HCT116 (cell line): ENCODE results near the gene MMEL1. TPM values are rescaled to one million over a fixed set of nuclear protein-coding genes. Genes with fewer than 3 reads are reported as not detected.

ENCODE experiments used
- ATAC-seq: fragments of 200-7000 bp; cut with Tn5 transposase; 2 replicates; pipeline ENCODE4 v1.9.1; 2020; ENCODE audit warnings: mild to moderate bottlenecking, moderate library complexity
- BruUV-seq: library from RNA; stranded (reverse); fragments of 400-500 nt; replicated peaks from 2 replicates; lab custom pipeline; 2021; lab: Mats Ljungman, UMichigan
- CTCF ChIA-PET: fragments of 300-600 bp; sonication (Branson Sonifier 250); formaldehyde crosslinking; loops from one replicate; lab custom pipeline; 2021; ENCODE audit warnings: antibody characterized with exemption; lab: Charles Lee
- POLR2A ChIA-PET: fragments of 300-600, 350-600 bp; sonication (Branson Sonifier 250); formaldehyde crosslinking; loops from one replicate; lab custom pipeline; 2021; ENCODE audit warnings: antibody characterized with exemption; lab: Charles Lee
- RAD21 ChIA-PET, 2 experiments: fragments of 300-600 bp; sonication (Branson Sonifier 250); formaldehyde crosslinking; loops; one replicate each; lab custom pipeline; 2023; ENCODE audit warnings: low total read pairs in 2 of 2; ENCODE audit not compliant: uncharacterized antibody in 2 of 2, unreplicated experiment in 2 of 2, low non-redundant PET in 1 of 2; lab: Charles Lee
- DNase-seq: peaks from one replicate; pipeline ENCODE4 v3.0.0-alpha.2; 2010; ENCODE audit warnings: low read depth, low spot score
- H2AFZ ChIP-seq: fragments of 200-600 bp; shearing (Covaris generic), sonication (generic); 2 replicates; pipeline ENCODE4 v1.6.1; 2017; ENCODE audit warnings: low read depth, mixed run types, mixed read lengths, antibody characterized with exemption, low read length; ENCODE audit not compliant: poor library complexity, severe bottlenecking
- H3K27ac ChIP-seq: 2 replicates; pipeline ENCODE4 v1.5.1; 2012; ENCODE audit warnings: low read depth, low read length
- H3K27me3 ChIP-seq: fragments of 200-600 bp; sonication (generic); 2 replicates; pipeline ENCODE4 v1.6.1; 2016; ENCODE audit warnings: mixed run types, low read length, mixed read lengths; ENCODE audit not compliant: insufficient read depth
- H3K36me3 ChIP-seq, 2 experiments: fragments of 200-500 bp in 1 of 2; fragments of 200-600 bp in 1 of 2; sonication (Bioruptor generic) in 1 of 2; sonication (generic) in 1 of 2; 2 replicates each; pipeline versions ENCODE4 v1.5.1 to v1.6.1; 2014 to 2016; ENCODE audit warnings: low read length in 2 of 2, inconsistent platforms in 1 of 2, mixed read lengths in 1 of 2, mixed run types in 1 of 2; ENCODE audit not compliant: insufficient read depth in 2 of 2, control insufficient read depth in 1 of 2
- H3K4me1 ChIP-seq, 2 experiments: fragments of 200-600 bp in 1 of 2; sonication (generic) in 1 of 2; 2 replicates each; pipeline versions ENCODE4 v1.5.1 to v1.6.1; 2012 to 2017; ENCODE audit warnings: low read length in 2 of 2, inconsistent platforms in 1 of 2, mild to moderate bottlenecking in 1 of 2, mixed read lengths in 1 of 2, mixed run types in 1 of 2, moderate library complexity in 1 of 2; ENCODE audit not compliant: insufficient read depth in 2 of 2, control insufficient read depth in 1 of 2
- H3K4me2 ChIP-seq: fragments of 200-600 bp; sonication (generic); 2 replicates; pipeline ENCODE4 v1.6.1; 2017; ENCODE audit warnings: mixed run types, low read length, mixed read lengths
- H3K4me3 ChIP-seq, 2 experiments: fragments of 200-600 bp in 1 of 2; sonication (generic) in 1 of 2; replicated peaks in 1 of 2; 2 replicates each; pipeline ENCODE4 v1.5.1; 2011 to 2016; ENCODE audit warnings: low read length in 2 of 2, control low read depth in 1 of 2, low read depth in 1 of 2, mild to moderate bottlenecking in 1 of 2, mixed read lengths in 1 of 2, mixed run types in 1 of 2
- H3K79me2 ChIP-seq: fragments of 200-600 bp; sonication (generic); 2 replicates; pipeline ENCODE4 v1.6.1; 2017; ENCODE audit warnings: mild to moderate bottlenecking, mixed run types, low read length, moderate library complexity, mixed read lengths; ENCODE audit not compliant: insufficient read depth
- H3K9ac ChIP-seq: fragments of 200-600 bp; sonication (generic); 2 replicates; pipeline ENCODE4 v1.6.1; 2016; ENCODE audit warnings: low read length, mixed read lengths
- H3K9me2 ChIP-seq: fragments of 200-600 bp; sonication (generic), shearing (Covaris generic); 2 replicates; pipeline ENCODE4 v1.6.1; 2017; ENCODE audit warnings: mixed run types, mild to moderate bottlenecking, moderate library complexity; ENCODE audit not compliant: insufficient read depth
- H3K9me3 ChIP-seq, 2 experiments: fragments of 200-500 bp in 1 of 2; fragments of 200-600 bp in 1 of 2; sonication (Bioruptor generic) in 1 of 2; sonication (generic) in 1 of 2; 2 replicates each; pipeline ENCODE4 v1.6.1; 2014 to 2017; ENCODE audit warnings: low read length in 2 of 2, mixed read lengths in 2 of 2, inconsistent platforms in 1 of 2, low read depth in 1 of 2, mild to moderate bottlenecking in 1 of 2, mixed run types in 1 of 2, moderate library complexity in 1 of 2; ENCODE audit not compliant: control insufficient read depth in 1 of 2, insufficient read depth in 1 of 2
- H4K20me1 ChIP-seq: fragments of 200-600 bp; sonication (generic), shearing (Covaris generic); 2 replicates; pipeline ENCODE4 v1.6.1; 2017; ENCODE audit warnings: mixed run types, mild to moderate bottlenecking, moderate library complexity; ENCODE audit not compliant: insufficient read depth
- EGR1 ChIP-seq: IDR thresholded peaks from 2 replicates; pipeline ENCODE4 v1.6.1; 2012; ENCODE audit warnings: low read depth
- EZH2phosphoT487 ChIP-seq: fragments of 200-600 bp; IDR thresholded peaks from 2 replicates; pipeline ENCODE4 v1.6.1; 2018; ENCODE audit warnings: antibody characterized with exemption, borderline replicate concordance
- JUND ChIP-seq: IDR thresholded peaks from 2 replicates; pipeline ENCODE4 v1.6.1; 2012
- POLR2A ChIP-seq: IDR thresholded peaks from 2 replicates; pipeline ENCODE4 v1.7.0; 2011; ENCODE audit warnings: borderline replicate concordance; ENCODE audit not compliant: insufficient read depth, insufficient read length; ENCODE audit errors: extremely low read depth
- REST ChIP-seq: IDR thresholded peaks from 2 replicates; pipeline ENCODE4 v1.6.1; 2012; ENCODE audit warnings: low read depth
- SP1 ChIP-seq: IDR thresholded peaks from 2 replicates; pipeline ENCODE4 v1.6.1; 2012; ENCODE audit warnings: low read depth
- YY1 ChIP-seq: IDR thresholded peaks from 2 replicates; pipeline ENCODE4 v1.6.1; 2011; ENCODE audit warnings: low read length, low read depth, moderate library complexity, mild to moderate bottlenecking; ENCODE audit not compliant: insufficient replicate concordance; ENCODE audit errors: extremely low read depth
- ZFX ChIP-seq: fragments of 450-650 bp; IDR thresholded peaks from 2 replicates; pipeline ENCODE4 v1.6.1; 2017
- ZNF274 ChIP-seq: fragments of 200-500 bp; sonication (Bioruptor generic); IDR thresholded peaks from 2 replicates; pipeline ENCODE4 v1.6.1; 2014; ENCODE audit warnings: mild to moderate bottlenecking, low read depth, low read length, inconsistent platforms
- intact Hi-C: fragments of 100-400 bp; cut with micrococcal nuclease; formaldehyde crosslinking; loops from 2 replicates; pipeline ENCODE4 v1.10.0; 2022
- total RNA-seq: library from RNA; stranded (reverse); gene quantifications from one replicate; pipeline ENCODE4 v1.2.1, GENCODE V29; 2021; ENCODE audit not compliant: unreplicated experiment

MMEL1 gene
- total RNA-seq, 1 experiment from 2014 or later, result 2.7 TPM

GRCh38 chr1:2644171-2644570 is 11.4 kb upstream of the MMEL1 start:
- H3K27me3 ChIP-seq, result peaks cover 6% of the 10 kb centered on the region; the same call in 1 of the 2 replicates
- no peak overlapping the region for H3K4me3 ChIP-seq
- ChIA-PET RAD21 (no interaction called here), CTCF (no interaction called here), POLR2A (no interaction called here)
- ATAC-seq (no peak), DNase-seq (no peak)
- intact Hi-C loops, result loop anchor here (5.0 kb wide), 1 partner anchor 232 kb away; the partner anchor contains the start of gene PEX10
- H3K36me3 ChIP-seq, result no peaks in the 10 kb centered on the region
- no peak overlapping the region for H3K27ac ChIP-seq
- H3K4me1 ChIP-seq, result peaks cover 6 to 28% of the 10 kb centered on the region in 2 experiments; a peak in 3 of 4 replicates
- no peaks in the 10 kb centered on the region for H3K9me2 ChIP-seq
- TF ChIP-seq JUND, result no peak
- no peak for TF ChIP-seq EZH2phosphoT487
- no peak for TF ChIP-seq REST
- no peak for TF ChIP-seq YY1
- no peak for TF ChIP-seq EGR1
- no peak for TF ChIP-seq POLR2A
- TF ChIP-seq ZNF274, result no peak
- TF ChIP-seq SP1, result no peak
- no peak for TF ChIP-seq ZFX
- peaks cover 13% of the 10 kb centered on the region; the same call in 1 of the 2 replicates for H3K79me2 ChIP-seq
- no peak overlapping the region for H3K4me2 ChIP-seq
- peaks cover 6 to 7% of the 10 kb centered on the region in 2 experiments; a peak in 1 of 4 replicates for H3K9me3 ChIP-seq
- H3K9ac ChIP-seq, result no peak overlapping the region
- BruUV-seq, result no TSS peak
- H4K20me1 ChIP-seq, result no peaks in the 10 kb centered on the region
- H2AFZ ChIP-seq, result no peak overlapping the region
